GM12891 (cell line): ENCODE data around the gene ORM1.

Source experiments
- PAX5 ChIP-seq: IDR thresholded peaks from 2 replicates; pipeline ENCODE4 v1.6.1; 2011; ENCODE audit warnings: low read length, moderate library complexity, mild to moderate bottlenecking; ENCODE audit not compliant: insufficient read depth, severe bottlenecking
- POLR2A ChIP-seq: IDR thresholded peaks from 2 replicates; pipeline ENCODE4 v1.6.1; 2011; ENCODE audit warnings: low read depth, low read length, control low read depth
- POLR2AphosphoS5 ChIP-seq: IDR thresholded peaks from 2 replicates; pipeline ENCODE4 v1.6.1; 2011; ENCODE audit warnings: low read depth, low read length, control low read depth
- POU2F2 ChIP-seq: IDR thresholded peaks from 2 replicates; pipeline ENCODE4 v1.6.1; 2011; ENCODE audit warnings: low read depth, mild to moderate bottlenecking, control low read depth, low read length, moderate library complexity
- SPI1 ChIP-seq: IDR thresholded peaks from 2 replicates; pipeline ENCODE4 v1.6.1; 2011; ENCODE audit warnings: low read depth, low read length, control low read depth
- TAF1 ChIP-seq: IDR thresholded peaks from 2 replicates; pipeline ENCODE4 v1.6.1; 2011; ENCODE audit warnings: low read depth, low read length, control low read depth

- TF ChIP-seq SPI1 (no peak), TAF1 (no peak), POLR2AphosphoS5 (no peak), POLR2A (no peak), POU2F2 (no peak), PAX5 (no peak)
These were observed 52.7 kb downstream of the ORM1 start for GRCh38 chr9:114375386-114376175.
